ENCODE measurements around the gene IL17RE.
"Not testable (repeated sequence)": the region's sequence is repeated elsewhere in the genome, so short reads cannot be mapped to it uniquely, and the experiment has no call there.

IL17RE gene

GRCh38 chr3:9902372-9903237, at the start of gene IL17RE:
IL17RE (plus strand) TSS chr3:9902848; CDS start chr3:9902933, 85 bp downstream.
- Mint-ChIP-seq H3K4me3 (no peak within 1 kb of the TSS), H3K27ac (no peak within 1 kb of the TSS), H3K4me1 (peaks cover 13 to 31% of the 10 kb centered on the region in 2 donors), H3K36me3 (peaks cover 0 to 5% of the 10 kb centered on the region in 2 donors), H3K9me3 (no peaks in the 10 kb centered on the region), H3K27me3 (peaks cover 0 to 6% of the 10 kb centered on the region in 2 donors)
- no peak for ATAC-seq (replicated peaks)
- DNase-seq: no peak

- H3K27me3 Mint-ChIP-seq: peaks cover 0 to 17% of the 10 kb centered on the region in 2 donors
- ATAC-seq (replicated peaks); H3K27ac Mint-ChIP-seq; H3K9me3 Mint-ChIP-seq; DNase-seq; H3K36me3 Mint-ChIP-seq; H3K4me1 Mint-ChIP-seq; H3K4me3 Mint-ChIP-seq: not testable (repeated sequence)
Observed at GRCh38 chr3:9854291-9854940, 48.2 kb upstream of the IL17RE start.

GRCh38 chr3:9855594-9855993, 47.1 kb upstream of the IL17RE start:
- no peak for DNase-seq
- no peaks in the 10 kb centered on the region for H3K36me3 Mint-ChIP-seq
- H3K27ac Mint-ChIP-seq: no peak overlapping the region
- H3K4me1 Mint-ChIP-seq: peaks cover 0 to 2% of the 10 kb centered on the region in 2 donors
- no peak for ATAC-seq (replicated peaks)
- H3K27me3 Mint-ChIP-seq: peaks cover 0 to 17% of the 10 kb centered on the region in 2 donors
- H3K4me3 Mint-ChIP-seq: no peak overlapping the region
- no peaks in the 10 kb centered on the region for H3K9me3 Mint-ChIP-seq

GRCh38 chr3:9859530-9860025, 43.1 kb upstream of the IL17RE start:
- DNase-seq: no peak
- Mint-ChIP-seq H3K36me3 (no peaks in the 10 kb centered on the region), H3K27me3 (peaks cover 9 to 16% of the 10 kb centered on the region in 2 donors), H3K4me1 (peaks cover 5 to 6% of the 10 kb centered on the region in 2 donors), H3K4me3 (no peak overlapping the region), H3K9me3 (no peaks in the 10 kb centered on the region), H3K27ac (no peak overlapping the region)
- no peak for ATAC-seq (replicated peaks)

GRCh38 chr3:9861201-9861600, 41.4 kb upstream of the IL17RE start:
- no peak overlapping the region for H3K4me3 Mint-ChIP-seq
- no peaks in the 10 kb centered on the region for H3K36me3 Mint-ChIP-seq
- ATAC-seq (replicated peaks) (no peak), DNase-seq (no peak)
- H3K27me3 Mint-ChIP-seq: peaks cover 7 to 16% of the 10 kb centered on the region in 2 donors
- H3K4me1 Mint-ChIP-seq: peaks cover 3 to 6% of the 10 kb centered on the region in 2 donors
- H3K27ac Mint-ChIP-seq: no peak overlapping the region
- H3K9me3 Mint-ChIP-seq: no peaks in the 10 kb centered on the region

- Mint-ChIP-seq H3K36me3 (no peaks in the 10 kb centered on the region), H3K27ac (no peak overlapping the region), H3K4me3 (no peak overlapping the region), H3K9me3 (no peaks in the 10 kb centered on the region), H3K4me1 (peaks cover 3 to 6% of the 10 kb centered on the region in 2 donors), H3K27me3 (peaks cover 7 to 16% of the 10 kb centered on the region in 2 donors)
- ATAC-seq (replicated peaks) (no peak), DNase-seq (no peak)
Observed at GRCh38 chr3:9861626-9862130, 41.0 kb upstream of the IL17RE start.

- DNase-seq (no peak), ATAC-seq (replicated peaks) (peak; percentile 82 to 88)
- Mint-ChIP-seq H3K9me3 (no peaks in the 10 kb centered on the region), H3K36me3 (no peaks in the 10 kb centered on the region), H3K4me3 (peak overlapping the region in 1 of 2 donors; percentile 70), H3K4me1 (peaks cover 3 to 6% of the 10 kb centered on the region in 2 donors), H3K27ac (no peak overlapping the region), H3K27me3 (peaks cover 7 to 16% of the 10 kb centered on the region in 2 donors)
Observed at GRCh38 chr3:9862391-9863057, 40.1 kb upstream of the IL17RE start.

- peaks cover 3 to 6% of the 10 kb centered on the region in 2 donors for H3K4me1 Mint-ChIP-seq
- H3K27ac Mint-ChIP-seq: no peak overlapping the region
- ATAC-seq (replicated peaks) (no peak), DNase-seq (no peak)
- H3K36me3 Mint-ChIP-seq: no peaks in the 10 kb centered on the region
- H3K4me3 Mint-ChIP-seq: no peak overlapping the region
- H3K9me3 Mint-ChIP-seq: no peaks in the 10 kb centered on the region
- peaks cover 7 to 16% of the 10 kb centered on the region in 2 donors for H3K27me3 Mint-ChIP-seq
Observed at GRCh38 chr3:9863058-9863772, 39.4 kb upstream of the IL17RE start.

- peaks cover 7 to 16% of the 10 kb centered on the region in 2 donors for H3K27me3 Mint-ChIP-seq
- no peaks in the 10 kb centered on the region for H3K36me3 Mint-ChIP-seq
- no peak overlapping the region for H3K27ac Mint-ChIP-seq
- no peaks in the 10 kb centered on the region for H3K9me3 Mint-ChIP-seq
- peaks cover 3 to 6% of the 10 kb centered on the region in 2 donors for H3K4me1 Mint-ChIP-seq
- no peak for DNase-seq
- ATAC-seq (replicated peaks): no peak
- H3K4me3 Mint-ChIP-seq: no peak overlapping the region
Observed at GRCh38 chr3:9864200-9864927, 38.3 kb upstream of the IL17RE start.

- ATAC-seq (replicated peaks); H3K36me3 Mint-ChIP-seq; H3K27ac Mint-ChIP-seq: not testable (repeated sequence)
Observed at GRCh38 chr3:9865125-9865637, 37.5 kb upstream of the IL17RE start.

GRCh38 chr3:9866639-9867038, 36.0 kb upstream of the IL17RE start:
- Mint-ChIP-seq H3K36me3 (no peaks in the 10 kb centered on the region), H3K9me3 (no peaks in the 10 kb centered on the region), H3K27me3 (peaks cover 7 to 15% of the 10 kb centered on the region in 2 donors), H3K4me1 (peaks cover 3 to 6% of the 10 kb centered on the region in 2 donors), H3K27ac (no peak overlapping the region), H3K4me3 (no peak overlapping the region)
- ATAC-seq (replicated peaks) (no peak), DNase-seq (no peak)

More at GRCh38 chr3:9865125-9865637, 37.5 kb upstream of the IL17RE start:
- H3K9me3 Mint-ChIP-seq, DNase-seq, H3K4me1 Mint-ChIP-seq, H3K4me3 Mint-ChIP-seq: not testable (repeated sequence)
- H3K27me3 Mint-ChIP-seq: peaks cover 7 to 16% of the 10 kb centered on the region in 2 donors

- Mint-ChIP-seq H3K4me1 (peaks cover 3 to 4% of the 10 kb centered on the region in 2 donors), H3K27ac (no peak overlapping the region), H3K27me3 (peaks cover 3 to 10% of the 10 kb centered on the region in 2 donors), H3K36me3 (no peaks in the 10 kb centered on the region), H3K9me3 (no peaks in the 10 kb centered on the region), H3K4me3 (no peak overlapping the region)
- ATAC-seq (replicated peaks) (no peak), DNase-seq (no peak)
Observed at GRCh38 chr3:9867106-9867505, 35.5 kb upstream of the IL17RE start.

GRCh38 chr3:9869955-9870354, 32.7 kb upstream of the IL17RE start:
- Mint-ChIP-seq H3K4me3 (no peak overlapping the region), H3K9me3 (no peaks in the 10 kb centered on the region), H3K27ac (no peak overlapping the region), H3K4me1 (no peaks in the 10 kb centered on the region), H3K36me3 (no peaks in the 10 kb centered on the region), H3K27me3 (no peaks in the 10 kb centered on the region)
- DNase-seq (no peak), ATAC-seq (replicated peaks) (no peak)

All from stimulated activated naive B cell treated with anti-CD40 and anti-IgM and Interleukin-4, amounts not matched to agents 10 μg/mL and 1 μg/mL and 100 μg/mL, for 72 hours (primary cell).